ENCODE results near the gene EMILIN1. TPM values are rescaled to one million over a fixed set of nuclear protein-coding genes. Genes with fewer than 3 reads are reported as not detected.
A peak's percentile ranks its signal among the peaks of the same experiment; 100 is the strongest.
"Not testable (repeated sequence)": the region's sequence is repeated elsewhere in the genome, so short reads cannot be mapped to it uniquely, and the experiment has no call there.

Gene EMILIN1
- total RNA-seq, 4 donors from 2014 or later, result 6.8 to 18.2 (median 11.3) TPM

DNA sequence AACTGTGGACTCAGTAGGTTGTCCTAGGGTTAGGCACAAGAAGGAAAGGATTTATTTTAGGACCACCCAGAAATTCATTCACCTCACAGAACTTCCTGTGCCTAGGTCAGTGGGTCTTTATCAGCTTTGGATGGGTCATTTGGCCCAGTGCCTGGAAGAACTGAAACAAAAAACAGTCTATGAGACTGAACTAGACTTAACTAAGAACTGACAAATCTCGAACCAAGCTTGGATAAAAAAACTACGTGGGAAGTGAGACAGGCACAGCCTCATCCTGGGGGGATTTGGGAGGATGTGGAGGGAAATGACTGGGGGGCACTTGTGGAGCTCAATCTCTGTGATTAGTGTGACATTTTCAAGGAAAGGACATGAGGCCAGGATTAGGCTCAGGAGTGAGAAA, 4.6 kb upstream of the EMILIN1 start:
- Histone ChIP-seq H3K27ac (peak overlapping the region in 2 of 4 donors; percentile 33 to 64), H3K4me3 (no peak overlapping the region), H3K36me3 (peaks cover 0 to 11% of the 10 kb centered on the region in 2 donors), H3K9me3 (no peaks in the 10 kb centered on the region), H3K27me3 (no peaks in the 10 kb centered on the region), H3K4me1 (peaks cover 28 to 29% of the 10 kb centered on the region in 2 donors)
- ATAC-seq (no peak), DNase-seq (no peak)
- TF ChIP-seq POLR2A (IDR thresholded peaks at IDR 0.05), result no peak
- TF ChIP-seq, protein P1, sequence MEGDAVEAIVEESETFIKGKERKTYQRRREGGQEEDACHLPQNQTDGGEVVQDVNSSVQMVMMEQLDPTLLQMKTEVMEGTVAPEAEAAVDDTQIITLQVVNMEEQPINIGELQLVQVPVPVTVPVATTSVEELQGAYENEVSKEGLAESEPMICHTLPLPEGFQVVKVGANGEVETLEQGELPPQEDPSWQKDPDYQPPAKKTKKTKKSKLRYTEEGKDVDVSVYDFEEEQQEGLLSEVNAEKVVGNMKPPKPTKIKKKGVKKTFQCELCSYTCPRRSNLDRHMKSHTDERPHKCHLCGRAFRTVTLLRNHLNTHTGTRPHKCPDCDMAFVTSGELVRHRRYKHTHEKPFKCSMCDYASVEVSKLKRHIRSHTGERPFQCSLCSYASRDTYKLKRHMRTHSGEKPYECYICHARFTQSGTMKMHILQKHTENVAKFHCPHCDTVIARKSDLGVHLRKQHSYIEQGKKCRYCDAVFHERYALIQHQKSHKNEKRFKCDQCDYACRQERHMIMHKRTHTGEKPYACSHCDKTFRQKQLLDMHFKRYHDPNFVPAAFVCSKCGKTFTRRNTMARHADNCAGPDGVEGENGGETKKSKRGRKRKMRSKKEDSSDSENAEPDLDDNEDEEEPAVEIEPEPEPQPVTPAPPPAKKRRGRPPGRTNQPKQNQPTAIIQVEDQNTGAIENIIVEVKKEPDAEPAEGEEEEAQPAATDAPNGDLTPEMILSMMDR (IDR thresholded peaks at IDR 0.05 in 4 of 5, conservative IDR thresholded peaks at IDR 0.05 in 1 of 5), result no peak
- in situ Hi-C loops (cut with MboI; ENCODE audit: low sequenced_read_pairs in 4 of 4), result no loop called here
- intact Hi-C loops (cut with DNase I; ENCODE audit: low total_unique reads), result loop anchor here (5.0 kb wide), 1 partner anchor 286 kb away; the partner anchor contains the start of gene CENPA

DNA sequence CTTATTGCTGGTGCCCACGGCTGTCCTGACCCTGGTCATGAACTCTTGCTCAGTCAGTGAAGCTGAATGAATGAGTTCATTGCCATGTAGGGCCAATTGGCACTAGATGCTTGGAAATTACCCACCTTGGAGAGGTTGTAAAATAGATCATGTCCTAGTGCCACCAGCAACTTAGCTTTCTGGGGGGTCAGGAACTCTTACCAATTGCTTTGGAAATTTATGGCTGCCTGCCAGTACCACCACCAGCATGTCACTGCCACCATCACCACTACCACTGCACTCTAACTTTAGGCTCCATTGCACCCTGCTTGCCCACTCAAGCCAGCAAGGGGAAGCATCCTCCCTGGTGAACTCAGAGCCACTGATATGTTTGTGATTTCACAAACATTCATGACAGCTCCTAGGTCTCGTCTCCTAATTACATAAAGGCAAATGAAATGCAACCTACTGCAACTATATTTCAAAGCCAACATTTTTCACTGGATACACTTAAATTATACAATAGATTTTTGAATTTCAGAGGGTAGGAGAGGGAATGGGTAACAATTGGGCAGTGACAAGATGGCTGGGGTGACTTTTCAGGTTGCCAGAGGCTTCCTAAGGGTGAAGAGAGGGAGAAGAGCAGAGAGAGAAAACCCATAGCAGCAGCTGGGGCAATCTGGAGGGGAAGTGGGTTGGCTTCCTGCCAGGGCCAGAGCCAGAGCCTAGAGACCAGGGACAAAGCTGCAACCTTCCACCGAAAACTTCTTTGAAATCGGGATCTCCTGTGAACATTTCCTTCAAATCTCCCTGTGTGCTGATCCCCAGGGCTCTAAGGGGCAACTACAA, 3.5 kb upstream of the EMILIN1 start:
- Histone ChIP-seq H3K36me3 (peaks cover 0 to 2% of the 10 kb centered on the region in 2 donors), H3K27me3 (no peaks in the 10 kb centered on the region), H3K4me1 (peaks cover 17 to 23% of the 10 kb centered on the region in 2 donors), H3K27ac (peak overlapping the region in 1 of 4 donors; percentile 64), H3K4me3 (no peak overlapping the region), H3K9me3 (no peaks in the 10 kb centered on the region)
- TF ChIP-seq POLR2A (IDR thresholded peaks at IDR 0.05), result no peak
- TF ChIP-seq, protein P1 (IDR thresholded peaks at IDR 0.05 in 4 of 5, conservative IDR thresholded peaks at IDR 0.05 in 1 of 5), result no peak
- no peak for ATAC-seq
- intact Hi-C loops (cut with DNase I; ENCODE audit: low total_unique reads) (loop anchor here (5.0 kb wide), 1 partner anchor 288 kb away; the partner anchor contains the start of gene CENPA), in situ Hi-C loops (cut with MboI; ENCODE audit: low sequenced_read_pairs in 4 of 4) (no loop called here)
- no peak for DNase-seq

DNA sequence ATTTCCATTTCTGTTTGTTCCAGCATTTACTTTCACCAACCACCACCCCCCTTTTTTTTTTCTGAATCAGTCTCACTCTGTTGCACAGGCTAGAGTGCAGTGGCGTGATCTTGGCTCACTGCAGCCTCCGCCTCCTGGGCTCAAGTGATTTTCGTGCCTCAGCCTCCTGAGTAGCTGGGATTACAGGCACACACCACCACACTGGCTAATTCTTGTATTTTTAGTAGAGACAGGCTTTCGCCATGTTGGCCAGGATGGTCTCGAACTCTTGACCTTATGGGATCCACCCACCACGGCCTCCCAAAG, 2.9 kb upstream of the EMILIN1 start:
- ATAC-seq; in situ Hi-C loops (cut with MboI; ENCODE audit: low sequenced_read_pairs in 4 of 4); H3K27me3 ChIP-seq; DNase-seq; H3K4me3 ChIP-seq; intact Hi-C loops (cut with DNase I; ENCODE audit: low total_unique reads); H3K36me3 ChIP-seq; H3K9me3 ChIP-seq: not testable (repeated sequence)
- H3K27ac ChIP-seq, result peak overlapping the region in 1 of 4 donors; percentile 52
- peaks cover 11 to 18% of the 10 kb centered on the region in 2 donors for H3K4me1 ChIP-seq

DNA sequence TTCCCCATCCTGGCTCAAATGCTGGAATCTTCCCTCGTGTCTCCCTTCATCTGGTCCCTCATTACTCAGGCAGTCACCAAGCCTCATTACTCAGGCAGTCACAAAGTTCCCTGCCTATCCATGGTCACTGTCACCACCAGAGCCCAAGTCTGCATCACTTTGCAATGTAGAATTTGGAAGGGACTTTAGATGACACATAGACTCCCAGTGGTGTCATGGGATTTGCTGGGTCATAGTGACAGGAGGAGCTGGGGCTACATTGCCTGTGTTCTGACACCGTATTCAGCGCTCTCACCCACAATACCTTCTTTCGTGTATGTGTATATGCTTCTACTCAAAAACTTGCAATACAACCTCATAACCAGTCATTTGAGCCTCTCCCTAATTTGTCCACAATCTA, 2.1 kb upstream of the EMILIN1 start:
- Histone ChIP-seq H3K9me3 (no peaks in the 10 kb centered on the region), H3K27me3 (no peaks in the 10 kb centered on the region), H3K36me3 (no peaks in the 10 kb centered on the region), H3K4me3 (no peak overlapping the region), H3K4me1 (peaks cover 8 to 19% of the 10 kb centered on the region in 2 donors), H3K27ac (peak overlapping the region in 2 of 4 donors; percentile 1 to 52)
- ATAC-seq, result no peak
- DNase-seq, result no peak
- intact Hi-C loops (cut with DNase I; ENCODE audit: low total_unique reads), result no loop called here
- TF ChIP-seq, protein P1 (IDR thresholded peaks at IDR 0.05 in 4 of 5, conservative IDR thresholded peaks at IDR 0.05 in 1 of 5), result no peak
- TF ChIP-seq POLR2A (IDR thresholded peaks at IDR 0.05), result no peak
- in situ Hi-C loops (cut with MboI; ENCODE audit: low sequenced_read_pairs in 4 of 4), result no loop called here

DNA sequence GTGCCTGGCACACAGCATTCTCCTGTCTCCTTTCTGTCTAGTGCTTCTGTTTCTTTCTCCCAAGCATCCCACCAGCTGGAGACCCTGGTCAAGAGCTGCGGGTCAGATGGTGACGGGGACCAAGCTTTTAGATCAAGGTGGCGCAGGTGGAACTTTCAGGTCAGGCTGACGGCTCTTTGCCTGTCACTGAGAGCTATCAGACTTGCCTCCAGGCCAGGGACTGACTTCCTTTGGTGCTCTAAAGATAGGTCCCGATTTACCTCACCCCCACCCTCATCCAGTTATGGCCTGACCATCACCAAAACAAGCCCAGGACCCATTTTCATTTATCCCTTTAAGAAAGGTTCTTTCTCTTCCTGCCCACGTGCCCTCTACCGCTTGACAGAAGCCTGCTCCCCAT, 1.2 kb upstream of the EMILIN1 start:
- Histone ChIP-seq H3K9me3 (no peaks in the 10 kb centered on the region), H3K4me3 (no peak overlapping the region), H3K27ac (peak overlapping the region in 2 of 4 donors; percentile 52 to 75), H3K27me3 (no peaks in the 10 kb centered on the region), H3K36me3 (no peaks in the 10 kb centered on the region), H3K4me1 (peaks cover 15 to 23% of the 10 kb centered on the region in 2 donors)
- TF ChIP-seq POLR2A (IDR thresholded peaks at IDR 0.05), result no peak
- TF ChIP-seq, protein P1 (IDR thresholded peaks at IDR 0.05 in 4 of 5, conservative IDR thresholded peaks at IDR 0.05 in 1 of 5), result no peak
- DNase-seq (no peak), ATAC-seq (no peak)
- intact Hi-C loops (cut with DNase I; ENCODE audit: low total_unique reads) (no loop called here), in situ Hi-C loops (cut with MboI; ENCODE audit: low sequenced_read_pairs in 4 of 4) (no loop called here)

Measured in gastrocnemius medialis (tissue), 4 donors.